H9 (cell line): ENCODE results near the gene SBK2. TPM values are rescaled to one million over a fixed set of nuclear protein-coding genes. Genes with fewer than 3 reads are reported as not detected.

Experiments used
- DNase-seq: peaks from one replicate; pipeline ENCODE4 v3.0.0-alpha.2; 2017
- H2AFZ ChIP-seq: one replicate; pipeline ENCODE4 v1.6.1; 2013; ENCODE audit warnings: mild to moderate bottlenecking, low read length, control low read depth, moderate library complexity
- H2AK5ac ChIP-seq: 2 replicates; pipeline ENCODE4 v1.6.1; 2013; ENCODE audit warnings: low read length, control low read depth, mixed read lengths; ENCODE audit not compliant: insufficient read length
- H2BK120ac ChIP-seq: one replicate; pipeline ENCODE4 v1.6.1; 2013; ENCODE audit warnings: low read depth, mild to moderate bottlenecking, low read length, control low read depth, inconsistent platforms; ENCODE audit not compliant: poor library complexity, severe bottlenecking
- H2BK12ac ChIP-seq: 2 replicates; pipeline ENCODE4 v1.6.1; 2013; ENCODE audit warnings: low read length, control low read depth, mixed read lengths, low read depth; ENCODE audit not compliant: insufficient read length
- H2BK15ac ChIP-seq: 2 replicates; pipeline ENCODE4 v1.6.1; 2013; ENCODE audit warnings: low read depth, low read length, control low read depth
- H2BK20ac ChIP-seq: one replicate; pipeline ENCODE4 v1.6.1; 2013; ENCODE audit warnings: low read depth, mild to moderate bottlenecking, low read length, control low read depth, inconsistent platforms; ENCODE audit not compliant: poor library complexity, severe bottlenecking
- H2BK5ac ChIP-seq: 2 replicates; pipeline ENCODE4 v1.6.1; 2013; ENCODE audit warnings: low read length, control low read depth, mixed read lengths; ENCODE audit not compliant: insufficient read length
- H3K14ac ChIP-seq: 2 replicates; pipeline ENCODE4 v1.6.1; 2013; ENCODE audit warnings: low read length, control low read depth; ENCODE audit not compliant: insufficient read depth
- H3K18ac ChIP-seq: 2 replicates; pipeline ENCODE4 v1.6.1; 2013; ENCODE audit warnings: low read depth, mild to moderate bottlenecking, mixed read lengths, low read length, control low read depth; ENCODE audit not compliant: insufficient read length
- H3K23ac ChIP-seq: 2 replicates; pipeline ENCODE4 v1.6.1; 2013; ENCODE audit warnings: low read length, control low read depth, mixed read lengths, low read depth; ENCODE audit not compliant: insufficient read length
- H3K23me2 ChIP-seq: 2 replicates; pipeline ENCODE4 v1.6.1; 2013; ENCODE audit warnings: low read depth, mild to moderate bottlenecking, mixed read lengths, low read length, control low read depth; ENCODE audit not compliant: insufficient read length, poor library complexity, severe bottlenecking
- H3K27ac ChIP-seq: 2 replicates; pipeline ENCODE4 v1.5.1; 2013; ENCODE audit warnings: low read length, control low read depth, mixed read lengths, low read depth; ENCODE audit not compliant: insufficient read length
- H3K27me3 ChIP-seq: 2 replicates; pipeline ENCODE4 v1.6.1; 2013; ENCODE audit warnings: low read length, control low read depth, inconsistent platforms; ENCODE audit not compliant: insufficient read depth
- H3K4ac ChIP-seq: 2 replicates; pipeline ENCODE4 v1.6.1; 2013; ENCODE audit warnings: low read depth, mild to moderate bottlenecking, control low read depth, inconsistent platforms, low read length, moderate library complexity
- H3K4me1 ChIP-seq: 2 replicates; pipeline ENCODE4 v1.6.1; 2013; ENCODE audit warnings: low read length, control low read depth, inconsistent platforms; ENCODE audit not compliant: insufficient read depth
- H3K4me2 ChIP-seq: 2 replicates; pipeline ENCODE4 v1.6.1; 2013; ENCODE audit warnings: low read length, control low read depth, mixed read lengths; ENCODE audit not compliant: insufficient read length, insufficient read depth
- H3K56ac ChIP-seq: 2 replicates; pipeline ENCODE4 v1.6.1; 2013; ENCODE audit warnings: low read depth, mild to moderate bottlenecking, mixed read lengths, low read length, control low read depth; ENCODE audit not compliant: insufficient read length
- H3K79me1 ChIP-seq: 2 replicates; pipeline ENCODE4 v1.6.1; 2013; ENCODE audit warnings: low read depth, mild to moderate bottlenecking, moderate library complexity, low read length, control low read depth, inconsistent platforms; ENCODE audit not compliant: insufficient read depth, poor library complexity, severe bottlenecking
- H3K79me2 ChIP-seq: 2 replicates; pipeline ENCODE4 v1.6.1; 2013; ENCODE audit warnings: low read length, control low read depth, inconsistent platforms; ENCODE audit not compliant: insufficient read depth
- H3K9ac ChIP-seq: 2 replicates; pipeline ENCODE4 v1.6.1; 2013; ENCODE audit warnings: low read length, control low read depth, mixed read lengths; ENCODE audit not compliant: insufficient read length; ENCODE audit errors: extremely low read depth
- H3K9me3 ChIP-seq: one replicate; pipeline ENCODE4 v1.6.1; 2013; ENCODE audit warnings: low read depth, low read length, inconsistent platforms; ENCODE audit not compliant: control insufficient read depth
- H3T11ph ChIP-seq: one replicate; pipeline ENCODE4 v1.6.1; 2013; ENCODE audit warnings: mild to moderate bottlenecking, low read length, control low read depth, inconsistent platforms
- H4K20me1 ChIP-seq: one replicate; pipeline ENCODE4 v1.6.1; 2013; ENCODE audit not compliant: control insufficient read depth, insufficient read length, insufficient read depth
- H4K5ac ChIP-seq: 2 replicates; pipeline ENCODE4 v1.6.1; 2013; ENCODE audit warnings: low read depth, mild to moderate bottlenecking, mixed read lengths, low read length, control low read depth; ENCODE audit not compliant: insufficient read length
- H4K8ac ChIP-seq: replicated peaks from 2 replicates; pipeline ENCODE4 v1.6.1; 2013; ENCODE audit warnings: low read length, control low read depth, mixed read lengths, low read depth; ENCODE audit not compliant: insufficient read length
- H4K91ac ChIP-seq: 2 replicates; pipeline ENCODE4 v1.6.1; 2013; ENCODE audit warnings: low read depth, mild to moderate bottlenecking, moderate library complexity, mixed read lengths, low read length, control low read depth; ENCODE audit not compliant: insufficient read length
- H3K27ac Mint-ChIP-seq, 3 experiments: 2 replicates in 2 of 3; 3 replicates in 1 of 3; pipeline ENCODE4 v1.8.0; 2020 to 2021; ENCODE audit warnings: mixed read lengths in 3 of 3, mild to moderate bottlenecking in 1 of 3, moderate library complexity in 1 of 3
- H3K27me3 Mint-ChIP-seq: 2 replicates; pipeline ENCODE4 v1.8.0; 2021; ENCODE audit warnings: low read depth, mild to moderate bottlenecking, moderate library complexity, mixed read lengths
- H3K36me3 Mint-ChIP-seq, 3 experiments: 2 replicates in 2 of 3; 3 replicates in 1 of 3; pipeline ENCODE4 v1.8.0; 2020 to 2021; ENCODE audit warnings: low read depth in 3 of 3, mixed read lengths in 3 of 3; ENCODE audit not compliant: insufficient read depth in 1 of 3
- H3K4me1 Mint-ChIP-seq, 2 experiments: 2 replicates each; pipeline ENCODE4 v1.8.0; 2020; ENCODE audit warnings: mixed read lengths in 2 of 2
- H3K4me3 Mint-ChIP-seq, 2 experiments: 2 replicates in 1 of 2; 3 replicates in 1 of 2; pipeline ENCODE4 v1.8.0; 2020 to 2021; ENCODE audit warnings: mild to moderate bottlenecking in 2 of 2, mixed read lengths in 2 of 2, moderate library complexity in 1 of 2
- H3K9me3 Mint-ChIP-seq, 2 experiments: 2 replicates in 1 of 2; 3 replicates in 1 of 2; pipeline ENCODE4 v1.8.0; 2020; ENCODE audit warnings: mild to moderate bottlenecking in 2 of 2, mixed read lengths in 2 of 2, moderate library complexity in 1 of 2
- CTCF ChIP-seq: fragments of 200-600 bp; sonication (generic); conservative IDR thresholded peaks from 3 replicates; pipeline ENCODE4 v1.8.0; 2021; ENCODE audit warnings: antibody characterized with exemption, mild to moderate bottlenecking
- total RNA-seq: library from RNA; stranded (reverse); gene quantifications from 2 replicates; pipeline ENCODE4 v1.2.1, GENCODE V29; 2021

Gene SBK2
- total RNA-seq, 1 experiment from 2014 or later, result 2.8 TPM

GRCh38 chr19:55567708-55568328, 30.9 kb upstream of the SBK2 start:
- no peaks in the 10 kb centered on the region; the same call in 1 of the 2 replicates for H3K27me3 ChIP-seq
- H3K23ac ChIP-seq, result no peak overlapping the region
- no peak overlapping the region for H3K4ac ChIP-seq
- no peak overlapping the region for H3T11ph ChIP-seq
- no peak overlapping the region for H4K5ac ChIP-seq
- no peak overlapping the region for H4K91ac ChIP-seq
- no peaks in the 10 kb centered on the region for H3K79me2 ChIP-seq
- no peaks in the 10 kb centered on the region for H3K9me3 ChIP-seq
- H3K23me2 ChIP-seq, result no peaks in the 10 kb centered on the region
- H2AK5ac ChIP-seq, result no peak overlapping the region
- no peak overlapping the region for H3K56ac ChIP-seq
- Mint-ChIP-seq H3K27ac (no peak overlapping the region), H3K9me3 (peaks cover 0 to 2% of the 10 kb centered on the region in 2 experiments; a peak in 2 of 5 replicates), H3K27me3 (peaks cover 16% of the 10 kb centered on the region), H3K36me3 (no peaks in the 10 kb centered on the region), H3K4me3 (no peak overlapping the region), H3K4me1 (peaks cover 0 to 8% of the 10 kb centered on the region in 2 experiments; a peak in 2 of 4 replicates)
- H4K8ac ChIP-seq, result no peak overlapping the region
- no peak overlapping the region for H2BK12ac ChIP-seq
- no peak overlapping the region for H2BK5ac ChIP-seq
- H2BK20ac ChIP-seq, result no peak overlapping the region
- no peak overlapping the region for H2AFZ ChIP-seq
- H3K4me1 ChIP-seq, result no peaks in the 10 kb centered on the region
- no peak for TF ChIP-seq CTCF
- no peak overlapping the region for H3K9ac ChIP-seq
- H4K20me1 ChIP-seq, result no peaks in the 10 kb centered on the region
- no peak overlapping the region for H2BK120ac ChIP-seq
- H3K79me1 ChIP-seq, result no peaks in the 10 kb centered on the region
- H3K14ac ChIP-seq, result no peak overlapping the region
- no peak overlapping the region for H2BK15ac ChIP-seq
- H3K27ac ChIP-seq, result no peak overlapping the region
- H3K4me2 ChIP-seq, result no peak overlapping the region
- DNase-seq, result no peak
- H3K18ac ChIP-seq, result no peak overlapping the region
